Measurements from ENCODE around the gene NKX3-2. TPM values are rescaled to one million over a fixed set of nuclear protein-coding genes. Genes with fewer than 3 reads are reported as not detected.

Gene NKX3-2
- total RNA-seq, 2 experiments from 2014 or later, result not detected

DNA sequence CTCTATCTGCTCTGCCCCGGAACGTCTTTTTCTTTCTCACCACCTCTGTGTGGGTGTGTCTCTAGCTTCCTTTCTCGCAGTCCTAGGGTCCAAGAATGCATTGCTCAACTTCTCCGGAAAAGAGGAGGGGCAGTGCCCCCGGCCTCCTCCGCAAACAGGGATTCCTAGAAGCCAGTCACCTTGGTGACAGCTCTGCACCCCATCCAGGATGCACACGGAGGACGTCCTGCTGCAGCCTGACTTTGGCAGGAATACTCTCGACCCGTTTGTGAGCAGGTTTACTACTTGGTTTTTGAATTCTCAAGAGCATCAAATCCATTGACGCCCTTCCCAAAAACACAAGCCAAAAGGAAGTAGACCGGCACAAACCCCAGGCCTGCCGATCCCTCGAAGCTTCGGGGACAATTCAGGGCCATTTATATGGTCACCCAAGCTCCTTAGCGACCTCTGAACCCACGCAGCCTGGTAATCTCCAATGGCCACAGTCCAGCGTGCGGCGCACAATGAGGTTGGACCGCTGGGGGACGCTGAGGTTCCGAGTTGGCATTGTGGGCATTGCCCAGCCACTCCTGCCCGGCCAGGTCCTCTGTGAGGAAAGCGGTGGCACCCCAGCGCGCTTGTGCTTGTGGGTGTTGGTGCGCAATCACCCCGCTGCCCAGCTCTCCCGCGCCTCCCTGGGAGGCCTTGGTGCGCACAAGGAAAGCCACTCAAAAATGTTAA is 9.8 kb downstream of the NKX3-2 start:
- DNase-seq (no peak), ATAC-seq (ENCODE audit: low read depth) (no peak)
- Mint-ChIP-seq H3K4me3 (no peak overlapping the region), H3K9me3 (peaks cover 10% of the 10 kb centered on the region), H3K27me3 (peaks cover 96% of the 10 kb centered on the region), H3K36me3 (peaks cover 4% of the 10 kb centered on the region), H3K4me1 (peaks cover 28% of the 10 kb centered on the region), H3K27ac (peak overlapping the region; percentile 42)
- POLR2A ChIA-PET, result interaction anchor here (1.0 kb wide), 1 partner anchor 9 kb away, joined by 3 read pairs; the partner anchor contains the start of gene NKX3-2

DNA sequence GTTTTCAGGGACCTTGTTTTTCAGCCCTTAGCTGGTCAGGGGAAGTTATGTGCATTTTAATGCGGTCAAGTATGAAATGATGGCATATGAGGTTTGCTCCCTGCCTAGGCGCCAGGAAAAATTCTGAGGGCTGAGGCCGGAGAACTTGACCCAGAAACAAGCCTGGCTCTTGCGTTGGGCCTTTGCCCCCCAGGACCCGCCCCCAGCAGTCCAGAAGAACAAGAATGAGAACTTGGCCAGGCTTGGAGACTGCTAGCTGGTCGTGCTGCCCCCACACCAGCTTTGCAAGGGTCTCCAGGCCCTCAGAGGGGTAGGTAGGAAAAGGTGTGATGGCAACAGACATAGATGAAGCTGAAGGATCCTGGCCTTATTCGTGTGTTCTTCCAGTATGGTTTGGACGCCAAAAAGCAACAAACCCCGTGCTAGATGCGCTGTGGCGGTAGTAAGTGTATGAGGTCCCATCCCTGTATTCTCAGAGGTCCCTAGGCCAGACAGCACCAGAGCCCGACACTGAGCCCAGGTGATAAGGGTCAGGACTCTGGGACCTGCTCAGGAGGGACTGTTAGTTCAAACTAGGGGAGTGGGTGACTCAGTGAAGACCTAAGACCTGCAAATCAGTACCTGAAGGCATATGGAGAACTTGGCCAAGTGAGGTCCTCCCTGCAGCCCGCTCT is 10.5 kb downstream of the NKX3-2 start:
- H3K27me3 Mint-ChIP-seq, result peaks cover 96% of the 10 kb centered on the region
- peaks cover 12% of the 10 kb centered on the region for H3K9me3 Mint-ChIP-seq
- no peak overlapping the region for H3K4me3 Mint-ChIP-seq
- POLR2A ChIA-PET, result no interaction called here
- H3K36me3 Mint-ChIP-seq, result peaks cover 5% of the 10 kb centered on the region
- peak overlapping the region; percentile 42 for H3K27ac Mint-ChIP-seq
- H3K4me1 Mint-ChIP-seq, result peaks cover 25% of the 10 kb centered on the region
- DNase-seq, result no peak
- no peak for ATAC-seq (ENCODE audit: low read depth)

DNA sequence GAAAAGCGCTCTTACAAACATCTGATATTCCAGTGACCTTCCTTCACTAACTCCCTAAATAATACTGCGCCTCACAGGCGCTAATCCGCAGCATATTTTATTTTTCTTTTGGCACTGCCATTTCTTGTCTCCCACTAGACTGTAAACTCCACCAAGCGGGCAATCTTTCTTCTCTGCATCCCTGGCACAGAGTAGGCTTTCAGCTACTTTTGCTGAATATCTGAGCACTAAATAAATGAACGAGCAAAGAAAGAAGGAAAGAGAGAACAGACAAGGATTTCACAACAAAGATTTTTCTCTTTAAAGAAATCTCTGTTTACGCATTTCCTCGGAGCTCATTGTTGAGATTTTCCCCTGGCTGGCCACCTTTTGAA is 12.7 kb downstream of the NKX3-2 start:
- POLR2A ChIA-PET, result interaction anchor here (1.2 kb wide), 1 partner anchor 10 kb away, joined by 3 read pairs; no protein-coding TSS in a partner anchor
- peaks cover 92% of the 10 kb centered on the region for H3K27me3 Mint-ChIP-seq
- DNase-seq (no peak), ATAC-seq (ENCODE audit: low read depth) (no peak)
- H3K9me3 Mint-ChIP-seq, result peaks cover 5% of the 10 kb centered on the region
- H3K4me1 Mint-ChIP-seq, result peaks cover 26% of the 10 kb centered on the region
- no peak overlapping the region for H3K4me3 Mint-ChIP-seq
- H3K27ac Mint-ChIP-seq, result no peak overlapping the region
- H3K36me3 Mint-ChIP-seq, result peaks cover 4% of the 10 kb centered on the region

DNA sequence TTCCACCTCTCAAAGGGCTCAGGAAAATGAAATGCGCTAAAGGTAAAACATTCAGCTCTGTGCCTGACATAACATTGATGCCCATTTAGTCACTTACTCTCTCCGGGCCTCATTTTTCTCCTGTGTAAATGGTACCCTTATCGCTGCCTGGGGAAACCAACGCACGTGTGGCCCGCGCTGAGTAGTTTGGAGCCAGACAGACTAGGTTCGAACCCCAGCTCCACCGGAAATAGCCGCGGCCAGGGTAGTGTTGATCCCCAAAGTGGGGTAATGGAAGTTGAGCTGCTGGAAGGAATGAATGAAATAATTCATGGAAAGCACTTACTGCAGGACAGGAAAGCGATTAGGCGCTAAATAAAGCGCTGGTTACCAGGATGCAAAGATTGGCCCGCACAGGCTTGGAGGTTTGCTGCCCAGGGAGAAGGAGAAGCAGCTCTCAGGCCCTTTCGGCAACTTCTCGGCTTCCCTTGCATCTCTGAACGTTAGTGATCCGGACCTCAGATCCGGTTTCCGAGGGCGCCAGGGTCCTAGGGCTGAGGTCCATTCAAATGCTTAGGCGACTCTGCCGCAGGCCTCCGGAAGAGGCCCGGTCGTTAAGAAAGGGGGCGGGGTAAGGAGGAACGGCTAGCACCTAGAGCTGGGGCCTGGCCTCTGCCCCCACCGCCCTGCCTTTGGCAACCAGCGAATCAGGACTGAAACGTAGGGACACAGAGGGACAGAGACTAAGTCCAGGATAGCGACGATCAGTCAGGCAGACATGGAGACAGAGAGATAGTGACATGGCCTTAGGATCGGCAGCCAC is 13.3 kb downstream of the NKX3-2 start:
- Mint-ChIP-seq H3K4me1 (peaks cover 24% of the 10 kb centered on the region), H3K9me3 (peaks cover 5% of the 10 kb centered on the region), H3K27ac (no peak overlapping the region), H3K4me3 (no peak overlapping the region), H3K27me3 (peaks cover 91% of the 10 kb centered on the region), H3K36me3 (peaks cover 2% of the 10 kb centered on the region)
- POLR2A ChIA-PET, result interaction anchor here (1.2 kb wide), 1 partner anchor 11 kb away, joined by 3 read pairs; no protein-coding TSS in a partner anchor
- DNase-seq (peak; percentile 36), ATAC-seq (ENCODE audit: low read depth) (no peak)

DNA sequence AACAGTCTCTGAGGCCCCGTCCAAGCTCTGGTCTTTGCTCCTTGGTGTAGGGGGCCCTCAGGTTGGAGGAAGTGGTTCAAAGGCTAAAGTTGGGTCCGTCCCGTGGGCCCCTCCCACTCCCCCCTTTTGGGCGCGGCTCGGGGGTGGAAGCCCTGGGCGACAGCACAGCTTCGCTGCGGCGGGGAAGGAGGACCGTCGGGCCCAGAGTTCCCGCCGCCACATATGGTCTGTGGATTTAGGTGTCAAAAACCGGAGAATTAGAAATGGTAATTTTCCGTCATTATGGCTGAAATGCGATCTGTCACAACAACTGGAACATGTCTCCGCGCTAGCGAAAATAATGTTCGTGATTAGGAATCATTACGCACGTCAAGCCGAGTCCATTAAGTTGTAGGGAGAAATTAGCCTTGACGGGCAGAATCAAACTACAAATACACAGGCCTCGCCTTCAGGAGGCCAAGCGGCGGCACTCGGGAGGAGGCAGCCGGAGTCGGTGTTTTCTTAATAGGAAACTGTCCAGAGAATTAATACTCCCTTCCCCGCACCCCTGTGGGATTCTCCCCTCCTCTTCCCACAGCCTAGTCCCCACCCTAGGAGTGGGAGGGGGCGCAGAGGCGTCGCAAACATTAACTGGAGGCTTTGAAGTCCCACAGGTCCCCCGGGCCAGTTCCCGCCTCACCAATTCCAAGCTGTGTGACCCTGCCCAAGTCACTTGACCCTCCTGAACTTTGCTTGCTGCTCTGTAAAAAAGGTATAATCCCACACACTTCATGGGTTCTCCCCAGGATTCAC is 15.0 kb downstream of the NKX3-2 start:
- POLR2A ChIA-PET, result no interaction called here
- Mint-ChIP-seq H3K9me3 (peaks cover 9% of the 10 kb centered on the region), H3K27me3 (peaks cover 91% of the 10 kb centered on the region), H3K4me1 (peaks cover 23% of the 10 kb centered on the region), H3K4me3 (peak overlapping the region; percentile 50), H3K27ac (peak overlapping the region; percentile 70), H3K36me3 (peaks cover 2% of the 10 kb centered on the region)
- ATAC-seq (ENCODE audit: low read depth) (no peak), DNase-seq (no peak)

DNA sequence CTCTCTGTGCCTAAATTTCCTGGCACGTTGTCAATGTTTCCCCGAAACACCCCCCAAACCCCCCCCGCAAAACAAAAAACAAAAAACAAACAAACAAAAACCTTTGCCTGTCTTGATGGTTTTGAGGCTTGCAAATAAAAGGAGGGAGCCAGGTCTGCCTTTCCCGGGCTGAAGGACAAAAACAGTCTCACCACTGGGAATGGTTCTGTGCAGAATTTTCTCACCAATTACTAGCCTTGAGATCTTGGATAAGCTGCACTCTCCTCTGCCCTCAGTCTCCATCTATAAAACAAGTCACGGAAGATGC is 15.5 kb downstream of the NKX3-2 start:
- POLR2A ChIA-PET, result no interaction called here
- DNase-seq (no peak), ATAC-seq (ENCODE audit: low read depth) (no peak)
- Mint-ChIP-seq H3K27me3 (peaks cover 91% of the 10 kb centered on the region), H3K4me1 (peaks cover 19% of the 10 kb centered on the region), H3K9me3 (peaks cover 8% of the 10 kb centered on the region), H3K36me3 (peaks cover 2% of the 10 kb centered on the region), H3K4me3 (peak overlapping the region; percentile 50), H3K27ac (peak overlapping the region; percentile 70)

DNA sequence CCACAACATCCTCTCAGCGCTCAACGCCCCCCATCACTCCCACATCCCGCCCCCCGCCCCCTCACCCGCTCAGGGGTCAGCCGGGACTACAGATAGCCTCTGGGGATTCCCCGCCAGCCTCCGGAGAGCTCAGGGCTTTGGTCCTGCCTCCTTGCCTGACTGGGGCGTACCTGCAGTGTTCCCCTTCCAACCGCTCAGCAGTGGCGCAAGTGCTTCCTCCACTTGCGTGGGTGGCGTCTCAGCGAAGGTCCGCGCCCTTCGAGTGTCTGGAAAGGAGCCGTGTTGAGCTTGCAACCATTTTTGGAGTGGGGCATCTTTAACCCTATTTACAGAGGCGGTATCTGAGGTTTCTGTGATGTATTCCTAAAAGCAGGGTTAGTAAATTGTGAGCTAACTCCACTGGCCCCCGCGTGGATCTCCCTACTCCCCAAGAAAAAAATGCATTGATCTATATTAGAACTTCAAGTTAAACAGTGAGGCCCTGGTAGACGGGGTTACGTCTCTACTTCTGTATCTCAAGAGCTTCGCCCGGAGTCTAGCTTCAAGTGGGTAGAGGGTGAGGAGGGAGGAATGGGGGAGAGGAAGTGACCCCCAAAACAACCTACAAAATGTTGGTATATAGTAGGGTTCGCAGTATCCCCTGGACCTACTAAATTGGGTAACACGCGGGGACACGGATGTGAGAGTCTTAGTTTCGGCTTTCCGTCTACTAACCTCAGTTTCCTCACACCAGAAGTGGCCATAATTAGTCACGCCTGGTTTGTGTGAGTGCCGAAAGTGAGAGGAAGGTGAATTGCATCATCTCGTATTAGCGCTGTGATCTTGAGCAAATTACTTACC is 16.1 kb downstream of the NKX3-2 start:
- Mint-ChIP-seq H3K9me3 (peaks cover 8% of the 10 kb centered on the region), H3K36me3 (peaks cover 2% of the 10 kb centered on the region), H3K4me3 (peak overlapping the region; percentile 50), H3K27me3 (peaks cover 89% of the 10 kb centered on the region), H3K4me1 (peaks cover 20% of the 10 kb centered on the region), H3K27ac (peak overlapping the region; percentile 70)
- ATAC-seq (ENCODE audit: low read depth), result peak; percentile 35
- POLR2A ChIA-PET, result interaction anchor here (1.2 kb wide), 1 partner anchor 15 kb away, joined by 3 read pairs; no protein-coding TSS in a partner anchor
- peak; percentile 34 for DNase-seq

DNA sequence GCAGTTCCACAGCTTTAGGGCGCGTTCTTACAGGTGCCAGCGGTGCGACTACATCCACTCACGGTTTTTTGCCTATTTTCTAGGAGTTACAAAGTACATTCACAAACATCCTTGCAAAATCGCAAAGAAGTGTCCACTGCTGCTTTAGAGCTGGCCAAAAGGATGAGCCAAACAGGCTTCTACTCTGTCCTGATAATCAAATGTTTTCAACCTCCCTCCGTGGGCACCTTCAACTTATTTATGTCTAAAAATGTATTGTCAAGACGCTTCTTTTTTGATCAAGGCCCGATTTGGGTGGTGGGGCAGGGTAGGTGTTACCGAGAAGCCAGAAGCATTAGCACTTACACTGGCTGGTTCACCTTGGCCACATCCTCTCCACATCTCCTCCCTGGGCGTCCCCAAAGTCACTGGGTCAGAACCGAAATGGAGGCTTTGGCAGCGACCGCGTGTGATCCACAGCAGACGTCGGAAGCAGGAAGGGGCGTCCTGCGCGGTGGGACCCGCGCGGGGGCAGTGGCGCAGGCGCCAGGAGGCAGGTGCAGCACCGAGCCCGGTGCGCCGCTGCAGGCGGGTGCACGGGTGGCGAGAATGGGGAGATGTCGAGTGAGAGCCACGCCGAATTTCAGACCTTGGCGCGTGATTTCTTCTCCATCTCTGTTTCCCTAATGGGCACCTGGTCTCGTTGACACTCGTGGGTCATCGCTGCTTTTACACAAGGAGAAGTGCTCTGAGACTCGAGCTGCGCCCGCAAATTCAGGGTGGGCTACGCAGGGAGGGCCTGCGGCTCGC is 16.9 kb downstream of the NKX3-2 start:
- H3K36me3 Mint-ChIP-seq, result peaks cover 2% of the 10 kb centered on the region
- ATAC-seq (ENCODE audit: low read depth) (peak; percentile 41), DNase-seq (peak; percentile 44)
- H3K4me1 Mint-ChIP-seq, result peaks cover 23% of the 10 kb centered on the region
- H3K9me3 Mint-ChIP-seq, result peaks cover 8% of the 10 kb centered on the region
- H3K27ac Mint-ChIP-seq, result peak overlapping the region; percentile 56
- peaks cover 89% of the 10 kb centered on the region for H3K27me3 Mint-ChIP-seq
- POLR2A ChIA-PET, result interaction anchor here (1.2 kb wide), 1 partner anchor 16 kb away, joined by 3 read pairs; no protein-coding TSS in a partner anchor
- peak overlapping the region; percentile 42 for H3K4me3 Mint-ChIP-seq

DNA sequence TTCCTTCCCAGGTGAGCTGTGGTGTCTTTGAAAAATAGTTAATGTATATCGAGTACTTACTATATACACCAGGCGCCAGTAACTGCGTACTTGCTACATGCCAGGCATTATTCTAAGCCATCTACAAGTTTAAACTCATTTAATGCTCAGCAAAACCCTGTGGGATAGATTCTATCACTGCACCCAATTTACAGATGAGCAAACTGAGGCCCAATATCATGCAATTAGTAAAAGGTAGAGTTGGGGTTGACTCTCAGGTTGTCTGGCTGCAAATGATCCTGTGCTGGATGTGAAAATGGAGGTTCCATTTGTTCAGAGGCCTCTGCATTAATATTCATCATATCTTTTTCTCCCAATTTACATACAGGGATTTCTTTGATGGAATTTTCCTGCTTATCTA is 17.6 kb downstream of the NKX3-2 start:
- peaks cover 8% of the 10 kb centered on the region for H3K9me3 Mint-ChIP-seq
- H3K36me3 Mint-ChIP-seq, result peaks cover 2% of the 10 kb centered on the region
- DNase-seq (no peak), ATAC-seq (ENCODE audit: low read depth) (no peak)
- peaks cover 91% of the 10 kb centered on the region for H3K27me3 Mint-ChIP-seq
- POLR2A ChIA-PET, result interaction anchor here (1.2 kb wide), 1 partner anchor 17 kb away, joined by 3 read pairs; no protein-coding TSS in a partner anchor
- H3K4me1 Mint-ChIP-seq, result peaks cover 23% of the 10 kb centered on the region
- no peak overlapping the region for H3K4me3 Mint-ChIP-seq
- H3K27ac Mint-ChIP-seq, result no peak overlapping the region

DNA sequence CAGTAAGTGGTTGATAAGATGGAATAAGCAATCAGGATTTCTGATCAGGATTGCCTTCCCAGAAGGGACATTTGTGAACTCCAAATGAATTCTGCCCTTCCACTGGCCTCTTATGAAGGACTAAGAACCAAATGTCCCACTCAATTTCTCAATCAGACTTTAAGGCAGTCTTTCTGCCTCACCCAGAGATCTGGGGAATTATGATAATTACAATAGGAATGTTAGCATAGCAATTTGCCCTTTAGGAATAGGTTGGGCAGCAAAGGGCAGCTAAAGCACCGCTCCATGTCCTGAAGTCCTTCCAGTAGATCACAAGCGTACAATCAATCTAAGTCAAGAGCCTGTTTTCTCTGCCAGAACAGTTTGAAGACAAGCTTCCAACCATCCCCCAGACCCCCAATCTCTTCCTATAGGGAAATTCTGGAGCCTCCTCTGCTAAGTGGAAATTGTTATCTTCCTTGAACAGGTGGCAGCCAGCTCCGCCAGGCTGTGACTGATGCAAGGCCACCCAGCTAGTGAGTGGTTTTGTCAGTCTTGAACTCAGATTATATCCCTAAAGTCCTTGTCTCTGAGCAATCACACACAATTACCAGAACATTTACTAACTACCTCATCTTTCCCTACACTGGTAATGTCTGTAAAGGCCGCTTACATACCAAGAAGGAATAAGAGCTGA is 18.6 kb downstream of the NKX3-2 start:
- Mint-ChIP-seq H3K4me1 (peaks cover 16% of the 10 kb centered on the region), H3K27ac (no peak overlapping the region), H3K9me3 (peaks cover 8% of the 10 kb centered on the region), H3K36me3 (peaks cover 2% of the 10 kb centered on the region), H3K4me3 (no peak overlapping the region), H3K27me3 (peaks cover 88% of the 10 kb centered on the region)
- POLR2A ChIA-PET, result no interaction called here
- ATAC-seq (ENCODE audit: low read depth) (no peak), DNase-seq (no peak)

DNA sequence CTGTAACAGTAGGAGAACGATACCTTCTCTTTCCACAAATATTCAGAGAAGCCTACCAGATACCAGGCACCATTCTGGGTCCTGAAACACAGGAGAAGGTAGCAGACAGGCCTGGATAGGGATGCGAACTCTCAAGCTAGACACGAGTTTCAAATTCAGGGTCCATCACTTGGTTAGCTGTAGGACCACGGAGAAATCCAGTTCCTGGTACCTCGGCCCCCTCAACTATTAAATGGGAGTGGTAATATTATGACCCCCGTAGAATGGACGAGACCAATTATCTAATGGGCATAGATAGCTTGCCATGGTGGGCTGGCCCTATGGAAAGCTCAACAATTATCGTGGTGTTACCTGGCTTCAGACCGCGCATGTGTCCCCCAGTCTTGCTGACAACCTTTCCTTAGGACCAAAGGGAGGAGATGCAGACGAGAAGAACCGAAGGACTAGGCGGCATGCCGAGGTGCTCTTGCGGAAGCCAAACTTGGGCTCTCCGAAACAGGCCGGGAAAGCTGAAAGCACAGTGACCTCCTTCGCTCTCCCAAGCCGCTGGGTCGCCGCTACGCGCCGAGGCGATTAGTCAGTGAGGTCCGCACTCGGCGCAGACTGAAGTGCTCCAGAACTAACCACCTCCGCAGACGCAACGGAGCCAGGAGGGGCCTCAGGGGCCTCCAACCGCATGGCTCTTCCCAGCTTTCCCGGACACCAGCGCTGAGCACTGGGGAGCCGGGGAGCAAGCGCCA is 19.6 kb downstream of the NKX3-2 start:
- peaks cover 85% of the 10 kb centered on the region for H3K27me3 Mint-ChIP-seq

More for the DNA sequence above, 19.6 kb downstream of the NKX3-2 start:
- no peak overlapping the region for H3K4me3 Mint-ChIP-seq
- peaks cover 2% of the 10 kb centered on the region for H3K36me3 Mint-ChIP-seq
- DNase-seq, result no peak
- no peak overlapping the region for H3K27ac Mint-ChIP-seq
- H3K9me3 Mint-ChIP-seq, result peaks cover 8% of the 10 kb centered on the region
- H3K4me1 Mint-ChIP-seq, result peaks cover 16% of the 10 kb centered on the region
- POLR2A ChIA-PET, result no interaction called here
- ATAC-seq (ENCODE audit: low read depth), result no peak
